SH-SY5Y (cell line): ENCODE results near the gene PPP1R12B.

Experiments used
- GATA2 ChIP-seq: IDR thresholded peaks from 2 replicates; pipeline ENCODE4 v1.6.1; 2011; ENCODE audit warnings: mild to moderate bottlenecking, low read depth, low read length
- GATA3 ChIP-seq: IDR thresholded peaks from 2 replicates; pipeline ENCODE4 v1.6.1; 2011; ENCODE audit warnings: low read depth, mild to moderate bottlenecking, low read length, moderate library complexity

DNA sequence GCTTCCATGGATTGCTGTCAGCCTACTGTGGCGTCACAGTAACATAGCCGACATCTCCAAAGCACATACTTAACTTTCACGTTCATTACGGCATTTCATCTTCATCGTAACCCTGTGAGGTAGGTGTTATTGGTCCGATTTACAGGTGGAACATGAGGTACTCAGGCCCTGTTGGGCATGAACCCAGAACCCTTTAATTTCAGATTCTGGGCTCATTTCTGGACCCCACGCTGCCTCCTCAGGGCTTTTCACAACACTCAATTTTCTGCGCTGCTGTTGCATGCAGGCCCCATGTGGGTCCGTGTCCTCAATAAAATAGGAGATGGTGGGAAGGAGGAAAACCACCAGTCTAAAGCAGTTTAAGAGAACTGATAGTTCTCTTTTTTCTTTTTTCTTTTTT lies 46.3 kb upstream of the PPP1R12B start:
- TF ChIP-seq GATA2, result no peak
- TF ChIP-seq GATA3, result no peak
